NCI-H748 (cell line): Measurements from ENCODE around the gene HKDC1.
"Not testable (repeated sequence)": the region's sequence is repeated elsewhere in the genome, so short reads cannot be mapped to it uniquely, and the experiment has no call there.

Experiments
- DNase-seq: peaks from one replicate; lab custom pipeline; 2025; ENCODE audit not compliant: unreplicated experiment; lab: John Stamatoyannopoulos, UW

Gene HKDC1

GRCh38 chr10:69278446-69278963, 58.4 kb downstream of the HKDC1 start, which contains the start of gene HK1:
Gene HK1 (plus strand): TSS chr10:69278496.
- DNase-seq = no peak

DNA sequence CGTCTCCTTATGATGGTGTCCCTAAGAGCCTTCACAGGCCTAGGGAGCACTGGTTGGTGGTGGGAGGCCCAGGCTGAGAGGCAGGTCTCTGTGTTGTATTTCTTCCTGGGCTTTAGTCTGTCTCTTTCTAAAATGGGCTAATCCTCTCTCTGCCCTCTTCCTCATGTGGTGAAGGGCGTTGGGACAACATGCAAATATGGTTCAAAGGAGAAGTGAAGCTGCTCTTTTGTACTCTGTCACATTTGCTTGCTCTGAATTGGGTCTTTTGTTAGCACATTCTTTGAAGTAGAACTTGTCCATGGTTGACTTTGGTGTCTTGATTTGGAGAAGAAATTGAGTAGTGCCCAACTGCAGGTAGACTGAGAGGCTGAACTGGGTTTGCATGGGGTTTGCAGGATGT, 59.0 kb downstream of the HKDC1 start:
- no peak for DNase-seq

DNA sequence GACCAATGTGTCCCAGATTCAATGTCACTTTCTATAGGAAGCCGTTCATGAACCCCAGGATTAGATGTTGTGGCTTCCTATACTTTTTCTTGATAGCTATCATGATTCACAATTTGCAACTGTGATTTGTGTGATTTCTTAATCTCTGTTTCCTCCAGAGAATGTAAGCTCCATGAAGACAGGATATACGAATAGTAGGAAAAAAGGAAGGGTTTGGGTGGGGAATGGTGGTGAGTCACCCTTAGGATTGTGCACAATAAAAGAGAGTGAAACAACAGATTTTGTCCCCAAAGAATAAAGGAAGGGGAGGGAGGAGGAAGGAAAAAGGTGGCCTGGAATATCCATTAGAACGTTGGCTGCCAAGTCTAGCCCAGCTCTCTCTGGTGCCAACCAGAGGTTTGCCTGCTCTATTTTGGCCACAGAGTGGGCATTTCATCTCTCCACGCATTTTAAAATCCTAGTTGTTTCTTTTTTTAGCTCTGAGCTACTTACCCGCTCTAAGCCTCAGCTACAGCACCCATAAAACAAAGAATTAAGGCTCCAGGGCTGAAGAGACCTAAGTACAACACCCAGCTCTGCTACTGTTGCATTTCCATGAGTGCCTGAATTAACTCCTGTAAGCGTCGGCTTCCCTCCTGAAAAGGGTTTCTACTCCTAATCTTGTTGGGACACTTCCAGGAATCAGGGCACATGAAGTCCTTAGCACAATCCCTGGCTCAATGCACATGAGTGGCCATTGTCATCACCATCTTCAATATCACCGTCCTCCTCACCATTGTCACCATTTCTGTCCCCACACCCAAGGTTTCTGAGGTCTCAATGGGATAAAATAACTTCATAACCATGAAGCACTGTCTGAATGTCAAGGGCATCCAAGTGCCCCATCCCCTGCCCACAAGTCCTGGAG, 61.6 kb downstream of the HKDC1 start:
- no peak for DNase-seq

- DNase-seq = not testable (repeated sequence)
Observed at GRCh38 chr10:69284402-69284801, 64.3 kb downstream of the HKDC1 start.

DNA sequence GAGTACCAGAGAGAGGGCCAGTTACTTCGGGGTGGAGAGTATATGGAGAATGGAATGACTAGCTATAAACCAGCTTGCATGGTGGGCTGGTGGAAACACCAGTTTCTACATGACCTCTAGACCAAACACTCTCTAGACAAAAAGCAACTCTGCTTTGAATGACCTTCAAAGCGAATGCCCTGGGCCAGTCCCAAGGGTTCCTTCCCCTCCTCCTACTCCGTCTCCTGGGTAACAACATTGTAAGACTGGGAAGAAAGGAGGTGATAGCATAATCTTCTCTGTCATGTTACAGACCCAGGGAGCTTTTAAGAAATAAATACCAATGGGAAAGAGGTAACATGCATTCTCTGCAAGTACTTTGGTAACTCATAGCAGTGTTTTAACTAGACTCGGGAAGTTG, 65.6 kb downstream of the HKDC1 start:
- DNase-seq = no peak

DNA sequence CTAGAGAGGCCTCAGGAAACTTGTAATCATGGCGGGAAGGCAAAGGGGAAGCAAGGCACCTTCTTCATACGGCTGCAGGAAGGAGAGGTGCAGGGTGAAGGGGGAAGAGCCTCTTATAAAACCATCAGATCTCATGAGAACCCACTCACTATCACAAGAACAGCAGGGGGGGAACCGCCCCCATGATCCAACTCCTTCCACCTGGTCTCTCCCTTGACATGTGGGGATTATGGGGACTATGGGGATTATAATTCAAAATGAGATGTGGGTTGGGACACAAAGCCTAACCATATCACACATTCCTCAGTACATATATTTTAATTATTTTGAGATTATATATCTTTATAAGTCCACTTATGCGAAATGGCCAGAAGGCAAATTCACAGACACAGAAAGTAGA, 67.0 kb downstream of the HKDC1 start:
- no peak for DNase-seq

GRCh38 chr10:69290993-69291392, 70.9 kb downstream of the HKDC1 start:
- no peak for DNase-seq

DNA sequence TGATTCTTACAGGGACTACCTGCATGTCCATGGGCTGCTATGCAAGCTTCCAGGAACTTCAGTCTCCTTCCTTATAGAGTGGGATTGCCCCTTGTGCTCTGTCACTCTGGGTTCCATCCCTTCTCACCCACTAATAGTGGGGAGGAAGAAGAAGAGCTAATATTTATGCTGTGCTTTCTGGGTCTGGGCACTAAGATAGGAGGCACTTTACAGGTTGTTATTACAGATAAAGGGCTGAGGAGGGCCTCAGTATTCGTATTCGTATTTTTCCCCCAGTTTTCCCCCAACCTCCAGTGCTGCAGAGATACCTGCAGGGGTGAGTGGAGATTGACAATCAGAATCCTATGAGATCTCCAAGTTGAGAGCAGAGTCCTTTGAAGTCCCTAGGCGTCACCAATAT, 72.3 kb downstream of the HKDC1 start:
- DNase-seq = no peak

DNA sequence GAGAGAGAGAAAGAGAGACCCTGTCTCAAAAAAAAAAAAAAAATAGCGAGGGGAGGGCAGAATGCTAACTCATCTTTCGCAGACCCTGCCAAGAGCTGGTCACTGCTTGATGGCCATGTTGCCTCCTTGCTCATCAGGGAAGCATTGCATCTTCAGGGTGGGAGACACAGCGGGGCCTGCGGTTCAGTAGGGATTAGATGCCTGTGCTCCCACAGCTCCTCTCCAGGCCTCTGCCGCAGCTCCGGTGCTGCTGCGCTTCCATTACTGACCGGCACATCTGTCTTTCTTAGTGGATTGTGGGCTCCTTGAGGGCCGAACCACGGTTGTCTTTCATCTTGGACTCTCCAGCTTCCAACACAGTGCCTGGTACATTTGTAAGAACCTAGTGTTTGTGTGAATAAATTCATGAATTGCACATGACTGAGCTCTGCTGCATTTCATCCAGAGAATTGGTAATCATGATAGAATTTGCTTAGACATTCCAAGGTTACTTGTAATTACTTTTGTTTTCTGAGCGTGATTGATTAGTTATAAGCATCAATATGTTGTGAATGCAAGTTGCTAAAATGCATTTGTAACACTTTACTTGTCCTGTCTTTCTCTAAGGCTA, 75.0 kb downstream of the HKDC1 start:
- no peak for DNase-seq

DNA sequence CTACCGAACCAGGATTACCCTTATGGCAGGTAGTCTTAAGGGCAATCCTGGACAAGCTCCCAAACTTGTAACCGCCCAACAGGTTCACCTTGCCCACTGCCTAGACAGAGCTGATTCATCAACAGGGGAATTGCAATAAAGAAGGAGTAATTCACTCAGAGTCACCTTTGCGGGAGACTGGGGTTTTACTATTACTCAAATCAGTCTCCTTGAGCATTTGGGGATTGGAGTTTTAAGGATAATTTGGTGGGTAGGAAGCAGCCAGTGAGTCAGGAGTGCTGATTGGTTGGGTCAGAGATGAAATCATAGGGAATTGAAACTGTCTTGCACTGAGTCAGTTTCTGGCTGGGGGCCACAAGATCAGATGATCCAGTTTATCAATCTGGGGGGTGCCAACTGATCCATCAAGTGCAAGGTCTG, 83.5 kb downstream of the HKDC1 start:
- no peak for DNase-seq

- DNase-seq = no peak
Observed at GRCh38 chr10:69306421-69306820, 86.3 kb downstream of the HKDC1 start.

DNA sequence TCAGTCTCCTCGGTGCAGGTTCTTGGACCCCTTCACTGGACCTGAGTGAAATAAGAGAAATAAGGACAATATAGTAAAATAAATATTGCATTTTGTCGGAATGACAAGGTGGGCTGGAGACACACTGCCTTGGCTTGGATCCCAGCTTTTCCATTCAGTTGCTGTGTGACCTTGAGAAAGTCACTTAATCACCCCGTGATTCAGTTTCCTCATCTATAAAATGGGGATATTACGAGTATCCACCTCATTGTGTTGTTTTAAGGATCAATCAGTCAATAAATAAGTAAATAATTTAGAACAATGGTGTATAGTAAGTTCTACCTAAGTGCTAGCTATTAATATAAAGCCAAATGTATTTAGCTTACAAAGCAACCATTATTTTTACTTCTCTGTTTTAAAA, 87.3 kb downstream of the HKDC1 start:
- DNase-seq = no peak

DNA sequence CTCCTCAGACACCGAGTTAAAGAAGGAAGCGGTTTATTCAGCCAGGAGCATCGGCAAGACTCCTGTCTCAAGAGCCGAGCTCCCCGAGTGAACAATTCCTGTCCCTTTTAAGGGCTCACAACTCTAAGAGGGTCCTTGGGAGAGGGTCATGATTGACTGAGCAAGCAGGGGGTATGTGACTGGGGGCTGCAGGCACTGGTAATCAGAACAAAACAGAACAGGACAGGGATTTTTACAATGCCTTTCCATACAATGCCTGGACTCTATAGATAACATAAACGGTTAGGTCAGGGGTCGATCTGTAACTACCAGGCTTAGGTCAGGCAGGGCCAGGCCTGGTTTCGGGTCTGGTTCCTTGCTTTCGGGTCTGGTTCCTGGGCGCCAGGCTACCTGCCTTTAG, 88.2 kb downstream of the HKDC1 start:
- DNase-seq = not testable (repeated sequence)

DNA sequence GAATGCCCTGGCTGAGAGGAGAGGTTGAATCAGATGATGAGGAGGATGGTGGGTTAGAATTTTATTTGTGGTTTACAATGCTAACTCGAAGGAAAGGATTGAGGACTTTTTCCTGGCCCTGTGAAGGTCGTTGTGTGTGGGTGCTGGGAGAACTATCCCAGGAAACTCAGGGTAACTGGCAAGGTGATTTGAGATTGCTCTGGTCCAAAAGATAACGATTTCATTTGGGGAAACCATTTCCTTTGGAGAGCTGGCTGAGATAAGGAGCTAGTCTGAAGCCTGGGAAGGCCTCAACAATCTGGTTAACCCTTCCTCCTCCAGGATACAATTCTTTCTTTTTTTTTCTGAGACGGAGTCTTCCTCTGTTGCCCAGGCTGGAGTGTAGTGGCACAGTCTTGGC, 91.2 kb downstream of the HKDC1 start:
- no peak for DNase-seq

- no peak for DNase-seq
Observed at GRCh38 chr10:69312528-69312927, 92.4 kb downstream of the HKDC1 start.

DNA sequence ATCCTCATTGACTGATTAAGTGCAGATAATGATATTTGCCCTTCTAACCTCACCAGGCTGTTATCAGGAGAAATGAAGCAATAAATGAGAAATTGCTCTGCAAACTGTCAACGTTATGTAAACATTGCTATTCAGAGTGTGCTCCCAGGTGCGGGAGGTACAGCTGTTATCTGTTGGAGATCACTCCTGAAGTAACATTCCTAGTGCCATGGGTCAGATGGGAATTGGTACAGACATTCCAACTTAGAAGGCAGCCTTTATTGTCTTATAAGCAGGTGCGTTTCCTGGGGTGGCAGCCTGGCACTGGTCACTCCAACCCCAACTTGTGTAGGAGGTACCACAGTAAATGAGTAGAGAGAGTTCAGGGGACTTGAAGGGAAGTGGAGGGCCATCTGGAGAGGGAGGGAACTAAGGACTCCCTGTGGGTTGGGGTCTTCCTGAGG, 95.0 kb downstream of the HKDC1 start:
- peak; percentile 19 for DNase-seq

DNA sequence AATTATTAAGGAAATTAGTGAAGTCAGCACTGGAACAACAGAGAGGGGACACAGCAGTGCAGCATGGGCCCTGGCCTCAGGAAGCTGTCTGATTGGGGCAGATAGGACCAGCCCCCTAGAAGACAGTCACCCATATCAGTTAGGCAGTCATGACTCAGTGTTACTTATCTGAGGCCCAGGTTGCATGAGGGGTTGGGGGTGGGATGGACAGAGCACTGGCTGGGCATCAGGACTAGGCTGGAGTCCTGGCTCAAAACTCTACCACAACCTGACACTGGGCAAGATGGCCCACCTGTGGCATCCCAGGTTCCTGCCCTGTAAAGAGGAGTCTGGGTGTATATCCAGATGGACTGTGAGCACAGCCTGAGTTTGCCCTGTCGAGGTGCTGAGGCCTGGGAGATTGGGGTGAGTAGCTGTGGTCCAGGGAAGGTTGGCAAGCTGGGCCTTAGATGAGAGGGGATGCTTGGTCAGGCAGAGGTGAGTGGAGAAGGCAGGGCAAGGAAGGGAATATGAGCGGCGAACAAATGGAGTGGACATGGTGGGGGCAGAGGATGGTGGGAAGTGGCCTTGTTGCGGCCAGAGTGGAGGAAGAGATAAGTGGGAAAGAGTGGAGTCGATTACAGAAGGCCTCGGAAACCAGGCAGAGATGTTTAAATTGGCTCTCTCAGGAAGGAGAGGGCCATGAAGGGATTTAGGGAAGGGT, 95.6 kb downstream of the HKDC1 start:
- no peak for DNase-seq

DNA sequence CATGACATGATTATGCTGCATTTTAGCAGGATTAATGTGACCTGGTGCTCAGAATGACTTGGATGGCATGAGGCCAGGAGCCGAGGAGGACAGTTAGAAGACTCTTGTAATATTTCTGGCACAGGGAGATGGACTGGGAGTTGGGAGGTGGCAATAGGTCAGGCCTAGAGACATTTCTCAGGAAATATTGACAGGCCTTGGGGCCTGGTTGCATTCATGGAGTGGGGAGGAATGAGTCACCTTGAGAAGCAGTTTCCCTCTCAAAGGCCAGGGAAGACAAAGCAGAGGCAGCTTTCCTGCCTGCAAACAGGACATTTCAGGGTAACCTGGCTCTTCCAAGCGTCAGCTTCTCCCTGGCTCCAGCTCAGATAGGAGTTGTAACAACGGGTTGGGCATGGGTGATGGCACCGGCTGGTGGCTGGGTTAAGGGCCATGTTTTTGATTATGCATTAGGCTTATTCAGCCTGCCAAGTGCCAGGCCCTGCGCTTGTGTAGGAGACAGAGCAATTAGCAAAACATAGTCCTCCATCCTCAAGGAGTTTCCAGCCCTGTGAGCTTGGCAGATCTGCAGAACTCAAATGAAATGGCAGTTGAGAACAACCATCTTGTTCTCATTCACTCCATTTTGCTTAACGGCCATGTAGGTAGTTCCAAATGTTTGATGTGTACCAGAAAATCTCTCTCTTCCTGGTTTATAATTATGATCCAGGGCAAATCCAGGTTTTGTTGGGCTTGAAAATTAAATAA, 96.4 kb downstream of the HKDC1 start:
- DNase-seq = no peak
